HepG2 (cell line): ENCODE results near the gene HTRA2. TPM values are rescaled to one million over a fixed set of nuclear protein-coding genes. Genes with fewer than 3 reads are reported as not detected.

Source experiments
- AGO2 ChIP-seq: fragments of 200-400 bp; formaldehyde crosslinking; optimal IDR thresholded peaks from 2 replicates; pipeline ENCODE3; 2017; ENCODE audit warnings: mild to moderate bottlenecking, low read depth, low read length, moderate library complexity
- BHLHE40 ChIP-seq: IDR thresholded peaks from 2 replicates; pipeline ENCODE4 v1.6.1; 2011; ENCODE audit warnings: low read length, improper control_type of control experiment
- HDAC2 ChIP-seq: sonication (generic); formaldehyde crosslinking; IDR thresholded peaks from 2 replicates; pipeline ENCODE4 v1.4.0; 2020; ENCODE audit warnings: missing genetic modification reagents
- HHEX ChIP-seq: IDR thresholded peaks from 2 replicates; pipeline ENCODE4 v1.6.1; 2016; ENCODE audit warnings: control low read depth
- NAIF1 ChIP-seq: sonication (generic); formaldehyde crosslinking; IDR thresholded peaks from 2 replicates; pipeline ENCODE4 v1.5.0; 2020; ENCODE audit warnings: mild to moderate bottlenecking, missing genetic modification reagents, borderline replicate concordance
- NFATC3 ChIP-seq: sonication (generic); formaldehyde crosslinking; IDR thresholded peaks from 2 replicates; pipeline ENCODE4 v1.5.1; 2020; ENCODE audit warnings: mild to moderate bottlenecking, missing genetic modification reagents
- PITX1 ChIP-seq: sonication (generic); formaldehyde crosslinking; IDR thresholded peaks from 2 replicates; pipeline ENCODE4 v1.5.1; 2020; ENCODE audit warnings: mild to moderate bottlenecking, missing genetic modification reagents
- RBM22 ChIP-seq: fragments of 200-400 bp; formaldehyde crosslinking; optimal IDR thresholded peaks from 2 replicates; pipeline ENCODE3; 2017; ENCODE audit warnings: mild to moderate bottlenecking, low read length, moderate library complexity
- ZNF354B ChIP-seq: sonication (generic); formaldehyde crosslinking; IDR thresholded peaks from 2 replicates; pipeline ENCODE4 v1.8.0; 2022; ENCODE audit warnings: mild to moderate bottlenecking, missing genetic modification reagents
- ZNF567 ChIP-seq: sonication (generic); formaldehyde crosslinking; IDR thresholded peaks from 2 replicates; pipeline ENCODE4 v1.8.1; 2023; ENCODE audit warnings: mild to moderate bottlenecking, missing genetic modification reagents, borderline replicate concordance
- ZNF678 ChIP-seq: sonication (generic); formaldehyde crosslinking; IDR thresholded peaks from 2 replicates; pipeline ENCODE4 v1.4.0; 2020; ENCODE audit warnings: mild to moderate bottlenecking, missing genetic modification reagents
- ZNF703 ChIP-seq: sonication (generic); formaldehyde crosslinking; IDR thresholded peaks from 2 replicates; pipeline ENCODE4 v1.5.1; 2020; ENCODE audit warnings: missing genetic modification reagents, mild to moderate bottlenecking, moderate library complexity, borderline replicate concordance
- ZSCAN22 ChIP-seq: sonication (generic); formaldehyde crosslinking; IDR thresholded peaks from 2 replicates; pipeline ENCODE4 v1.4.0; 2020; ENCODE audit warnings: mild to moderate bottlenecking, missing genetic modification reagents
- polyA plus RNA-seq, 8 experiments: library from polyadenylated mRNA; depleted of rRNA in 3 of 8; stranded (reverse) in 7 of 8; unstranded in 1 of 8; fragments of >200 nt; fragmentation: Illumina TruSeq in 4 of 8; extraction: Trizol in 4 of 8; gene quantifications; 2 replicates each; pipeline versions ENCODE4 v1.2.1 to v1.2.3, GENCODE V29; 2011 to 2016; ENCODE audit warnings: low read depth in 4 of 8, missing spikeins in 1 of 8, mixed read lengths in 1 of 8; ENCODE audit not compliant: insufficient read depth in 1 of 8
- total RNA-seq, 5 experiments: library from RNA; depleted of rRNA; stranded (reverse); fragments of >200 nt; fragmentation: Illumina TruSeq; extraction: Trizol; gene quantifications; 2 replicates each; pipeline ENCODE4 v1.2.3, GENCODE V29; 2016; ENCODE audit warnings: low read depth in 1 of 5
- TF ChIP-seq, protein P1 (sequence below): sonication (generic); formaldehyde crosslinking; conservative IDR thresholded peaks from 2 replicates; pipeline ENCODE4 v1.4.0; 2020; ENCODE audit warnings: missing genetic modification reagents
- TF ChIP-seq, protein P2 (sequence below): sonication (generic); formaldehyde crosslinking; IDR thresholded peaks from 2 replicates; pipeline ENCODE4 v1.4.0; 2020; ENCODE audit warnings: low read depth, mild to moderate bottlenecking, missing genetic modification reagents
- TF ChIP-seq, protein P3 (sequence below): sonication (generic); formaldehyde crosslinking; IDR thresholded peaks from 2 replicates; pipeline ENCODE4 v1.5.0; 2020; ENCODE audit warnings: mild to moderate bottlenecking, missing genetic modification reagents
- TF ChIP-seq, protein P4 (sequence below): sonication (generic); formaldehyde crosslinking; IDR thresholded peaks from 2 replicates; pipeline ENCODE4 v1.5.0; 2020; ENCODE audit warnings: missing genetic modification reagents
- TF ChIP-seq, protein P5 (sequence below): sonication (generic); formaldehyde crosslinking; IDR thresholded peaks from 2 replicates; pipeline ENCODE4 v1.8.0; 2022; ENCODE audit warnings: mild to moderate bottlenecking, missing genetic modification reagents, borderline replicate concordance
- TF ChIP-seq, protein P6 (sequence below): sonication (generic); formaldehyde crosslinking; IDR thresholded peaks from 2 replicates; pipeline ENCODE4 v1.4.0; 2020; ENCODE audit warnings: missing genetic modification reagents

HTRA2 gene
- total and polyA plus RNA-seq, 2 of the 13 experiments (the other 11 are each of a cell fraction or from before 2014, with no cell fraction given): 47.7 to 50.3 TPM

DNA sequence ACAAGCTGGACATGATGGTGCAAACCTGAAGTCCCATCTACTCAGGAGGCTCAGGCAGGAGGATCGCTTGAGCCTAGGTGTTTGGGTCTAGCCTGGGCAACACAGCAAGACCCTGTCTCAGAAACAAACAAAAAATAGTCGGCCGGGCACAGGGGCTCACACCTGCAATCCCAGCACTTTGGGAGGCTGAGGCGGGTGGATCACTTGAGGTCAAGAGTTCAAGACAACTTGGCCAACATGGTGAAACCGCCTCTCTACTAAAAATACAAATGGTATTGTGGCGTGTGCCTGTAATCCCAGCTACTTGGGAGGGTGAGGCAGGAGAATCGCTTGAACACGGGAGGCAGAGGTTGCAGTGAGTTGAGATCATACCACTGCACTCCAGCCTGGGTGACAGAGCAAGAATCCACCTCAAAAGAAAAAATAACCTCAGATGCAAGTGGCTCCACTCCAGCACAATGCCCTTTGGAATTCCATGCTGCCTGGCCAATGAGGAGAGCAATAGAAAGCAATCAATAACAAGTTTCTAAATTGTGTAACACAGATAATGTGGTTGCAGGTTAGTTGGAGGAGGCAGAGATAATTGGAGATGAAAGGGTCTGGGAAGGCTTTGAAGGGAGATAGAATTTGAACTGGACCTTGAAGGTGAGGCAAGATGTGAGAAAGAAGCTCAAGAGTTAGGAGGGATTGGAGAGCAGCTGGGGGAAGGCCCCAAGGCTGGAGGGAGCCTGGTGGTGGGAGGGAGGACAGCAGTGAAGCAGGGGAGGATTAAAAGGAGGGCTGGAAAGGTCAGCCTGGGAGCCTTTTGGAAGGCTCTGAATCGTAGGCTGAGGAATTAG is 40.9 kb upstream of the HTRA2 start (continued):
- TF ChIP-seq NFATC3 (CRISPR knock-in tag) (peak; percentile 39; the same call in 1 of the 2 replicates), PITX1 (CRISPR knock-in tag) (peak; percentile 85), HHEX (CRISPR knock-in tag) (peak; percentile 74), ZNF703 (CRISPR knock-in tag) (no peak), RBM22 (no peak), BHLHE40 (no peak), ZNF354B (CRISPR knock-in tag) (0 out of 2 replicates have a peak, but pooled peaks have one; percentile 33), ZNF567 (CRISPR knock-in tag) (no peak), ZSCAN22 (no peak), NAIF1 (CRISPR knock-in tag) (no peak), ZNF678 (CRISPR knock-in tag) (no peak), HDAC2 (peak; percentile 93), AGO2 (no peak)
- TF ChIP-seq, protein P1, sequence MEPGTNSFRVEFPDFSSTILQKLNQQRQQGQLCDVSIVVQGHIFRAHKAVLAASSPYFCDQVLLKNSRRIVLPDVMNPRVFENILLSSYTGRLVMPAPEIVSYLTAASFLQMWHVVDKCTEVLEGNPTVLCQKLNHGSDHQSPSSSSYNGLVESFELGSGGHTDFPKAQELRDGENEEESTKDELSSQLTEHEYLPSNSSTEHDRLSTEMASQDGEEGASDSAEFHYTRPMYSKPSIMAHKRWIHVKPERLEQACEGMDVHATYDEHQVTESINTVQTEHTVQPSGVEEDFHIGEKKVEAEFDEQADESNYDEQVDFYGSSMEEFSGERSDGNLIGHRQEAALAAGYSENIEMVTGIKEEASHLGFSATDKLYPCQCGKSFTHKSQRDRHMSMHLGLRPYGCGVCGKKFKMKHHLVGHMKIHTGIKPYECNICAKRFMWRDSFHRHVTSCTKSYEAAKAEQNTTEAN (CRISPR knock-in tag): no peak
- TF ChIP-seq, protein P2, sequence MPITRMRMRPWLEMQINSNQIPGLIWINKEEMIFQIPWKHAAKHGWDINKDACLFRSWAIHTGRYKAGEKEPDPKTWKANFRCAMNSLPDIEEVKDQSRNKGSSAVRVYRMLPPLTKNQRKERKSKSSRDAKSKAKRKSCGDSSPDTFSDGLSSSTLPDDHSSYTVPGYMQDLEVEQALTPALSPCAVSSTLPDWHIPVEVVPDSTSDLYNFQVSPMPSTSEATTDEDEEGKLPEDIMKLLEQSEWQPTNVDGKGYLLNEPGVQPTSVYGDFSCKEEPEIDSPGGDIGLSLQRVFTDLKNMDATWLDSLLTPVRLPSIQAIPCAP (CRISPR knock-in tag): no peak
- TF ChIP-seq, protein P3, sequence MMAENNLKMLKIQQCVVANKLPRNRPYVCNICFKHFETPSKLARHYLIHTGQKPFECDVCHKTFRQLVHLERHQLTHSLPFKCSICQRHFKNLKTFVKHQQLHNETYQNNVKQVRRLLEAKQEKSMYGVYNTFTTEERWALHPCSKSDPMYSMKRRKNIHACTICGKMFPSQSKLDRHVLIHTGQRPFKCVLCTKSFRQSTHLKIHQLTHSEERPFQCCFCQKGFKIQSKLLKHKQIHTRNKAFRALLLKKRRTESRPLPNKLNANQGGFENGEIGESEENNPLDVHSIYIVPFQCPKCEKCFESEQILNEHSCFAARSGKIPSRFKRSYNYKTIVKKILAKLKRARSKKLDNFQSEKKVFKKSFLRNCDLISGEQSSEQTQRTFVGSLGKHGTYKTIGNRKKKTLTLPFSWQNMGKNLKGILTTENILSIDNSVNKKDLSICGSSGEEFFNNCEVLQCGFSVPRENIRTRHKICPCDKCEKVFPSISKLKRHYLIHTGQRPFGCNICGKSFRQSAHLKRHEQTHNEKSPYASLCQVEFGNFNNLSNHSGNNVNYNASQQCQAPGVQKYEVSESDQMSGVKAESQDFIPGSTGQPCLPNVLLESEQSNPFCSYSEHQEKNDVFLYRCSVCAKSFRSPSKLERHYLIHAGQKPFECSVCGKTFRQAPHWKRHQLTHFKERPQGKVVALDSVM (CRISPR knock-in tag): peak; percentile 88; the same call in 1 of the 2 replicates
- TF ChIP-seq, protein P4, sequence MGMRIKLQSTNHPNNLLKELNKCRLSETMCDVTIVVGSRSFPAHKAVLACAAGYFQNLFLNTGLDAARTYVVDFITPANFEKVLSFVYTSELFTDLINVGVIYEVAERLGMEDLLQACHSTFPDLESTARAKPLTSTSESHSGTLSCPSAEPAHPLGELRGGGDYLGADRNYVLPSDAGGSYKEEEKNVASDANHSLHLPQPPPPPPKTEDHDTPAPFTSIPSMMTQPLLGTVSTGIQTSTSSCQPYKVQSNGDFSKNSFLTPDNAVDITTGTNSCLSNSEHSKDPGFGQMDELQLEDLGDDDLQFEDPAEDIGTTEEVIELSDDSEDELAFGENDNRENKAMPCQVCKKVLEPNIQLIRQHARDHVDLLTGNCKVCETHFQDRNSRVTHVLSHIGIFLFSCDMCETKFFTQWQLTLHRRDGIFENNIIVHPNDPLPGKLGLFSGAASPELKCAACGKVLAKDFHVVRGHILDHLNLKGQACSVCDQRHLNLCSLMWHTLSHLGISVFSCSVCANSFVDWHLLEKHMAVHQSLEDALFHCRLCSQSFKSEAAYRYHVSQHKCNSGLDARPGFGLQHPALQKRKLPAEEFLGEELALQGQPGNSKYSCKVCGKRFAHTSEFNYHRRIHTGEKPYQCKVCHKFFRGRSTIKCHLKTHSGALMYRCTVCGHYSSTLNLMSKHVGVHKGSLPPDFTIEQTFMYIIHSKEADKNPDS (CRISPR knock-in tag): no peak
- TF ChIP-seq, protein P5, sequence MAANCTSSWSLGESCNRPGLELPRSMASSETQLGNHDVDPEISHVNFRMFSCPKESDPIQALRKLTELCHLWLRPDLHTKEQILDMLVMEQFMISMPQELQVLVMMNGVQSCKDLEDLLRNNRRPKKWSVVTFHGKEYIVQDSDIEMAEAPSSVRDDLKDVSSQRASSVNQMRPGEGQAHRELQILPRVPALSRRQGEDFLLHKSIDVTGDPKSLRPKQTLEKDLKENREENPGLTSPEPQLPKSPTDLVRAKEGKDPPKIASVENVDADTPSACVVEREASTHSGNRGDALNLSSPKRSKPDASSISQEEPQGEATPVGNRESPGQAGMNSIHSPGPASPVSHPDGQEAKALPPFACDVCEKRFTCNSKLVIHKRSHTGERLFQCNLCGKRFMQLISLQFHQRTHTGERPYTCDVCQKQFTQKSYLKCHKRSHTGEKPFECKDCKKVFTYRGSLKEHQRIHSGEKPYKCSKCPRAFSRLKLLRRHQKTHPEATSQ (CRISPR knock-in tag): no peak
- TF ChIP-seq, protein P6, sequence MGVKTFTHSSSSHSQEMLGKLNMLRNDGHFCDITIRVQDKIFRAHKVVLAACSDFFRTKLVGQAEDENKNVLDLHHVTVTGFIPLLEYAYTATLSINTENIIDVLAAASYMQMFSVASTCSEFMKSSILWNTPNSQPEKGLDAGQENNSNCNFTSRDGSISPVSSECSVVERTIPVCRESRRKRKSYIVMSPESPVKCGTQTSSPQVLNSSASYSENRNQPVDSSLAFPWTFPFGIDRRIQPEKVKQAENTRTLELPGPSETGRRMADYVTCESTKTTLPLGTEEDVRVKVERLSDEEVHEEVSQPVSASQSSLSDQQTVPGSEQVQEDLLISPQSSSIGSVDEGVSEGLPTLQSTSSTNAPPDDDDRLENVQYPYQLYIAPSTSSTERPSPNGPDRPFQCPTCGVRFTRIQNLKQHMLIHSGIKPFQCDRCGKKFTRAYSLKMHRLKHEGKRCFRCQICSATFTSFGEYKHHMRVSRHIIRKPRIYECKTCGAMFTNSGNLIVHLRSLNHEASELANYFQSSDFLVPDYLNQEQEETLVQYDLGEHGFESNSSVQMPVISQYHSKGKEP (CRISPR knock-in tag): no peak
